GM12872 (cell line): ENCODE results near the gene CIC.

Source experiments
- TF ChIP-seq, protein P1 (sequence below): IDR thresholded peaks from 3 replicates; pipeline ENCODE4 v1.5.1; 2011; ENCODE audit warnings: low read depth, mild to moderate bottlenecking, low read length, moderate library complexity; ENCODE audit not compliant: insufficient read depth

The CIC gene

DNA sequence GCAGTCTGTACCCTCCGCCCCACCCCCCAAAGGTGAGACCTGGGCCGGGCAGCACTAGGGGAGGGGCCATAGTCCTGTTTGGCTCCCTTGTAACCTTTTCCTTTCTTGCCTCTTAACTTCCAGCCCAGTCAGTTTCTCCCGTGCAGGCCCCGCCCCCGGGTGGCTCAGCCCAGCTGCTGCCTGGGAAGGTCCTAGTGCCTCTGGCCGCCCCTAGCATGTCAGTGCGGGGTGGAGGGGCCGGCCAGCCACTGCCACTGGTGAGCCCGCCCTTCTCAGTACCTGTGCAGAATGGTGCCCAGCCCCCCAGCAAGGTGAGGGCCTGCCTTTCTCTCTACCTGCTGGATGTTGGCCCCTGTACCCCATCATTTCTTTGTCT is 22.4 kb downstream of the CIC start:
- TF ChIP-seq, protein P1, sequence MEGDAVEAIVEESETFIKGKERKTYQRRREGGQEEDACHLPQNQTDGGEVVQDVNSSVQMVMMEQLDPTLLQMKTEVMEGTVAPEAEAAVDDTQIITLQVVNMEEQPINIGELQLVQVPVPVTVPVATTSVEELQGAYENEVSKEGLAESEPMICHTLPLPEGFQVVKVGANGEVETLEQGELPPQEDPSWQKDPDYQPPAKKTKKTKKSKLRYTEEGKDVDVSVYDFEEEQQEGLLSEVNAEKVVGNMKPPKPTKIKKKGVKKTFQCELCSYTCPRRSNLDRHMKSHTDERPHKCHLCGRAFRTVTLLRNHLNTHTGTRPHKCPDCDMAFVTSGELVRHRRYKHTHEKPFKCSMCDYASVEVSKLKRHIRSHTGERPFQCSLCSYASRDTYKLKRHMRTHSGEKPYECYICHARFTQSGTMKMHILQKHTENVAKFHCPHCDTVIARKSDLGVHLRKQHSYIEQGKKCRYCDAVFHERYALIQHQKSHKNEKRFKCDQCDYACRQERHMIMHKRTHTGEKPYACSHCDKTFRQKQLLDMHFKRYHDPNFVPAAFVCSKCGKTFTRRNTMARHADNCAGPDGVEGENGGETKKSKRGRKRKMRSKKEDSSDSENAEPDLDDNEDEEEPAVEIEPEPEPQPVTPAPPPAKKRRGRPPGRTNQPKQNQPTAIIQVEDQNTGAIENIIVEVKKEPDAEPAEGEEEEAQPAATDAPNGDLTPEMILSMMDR = no peak

DNA sequence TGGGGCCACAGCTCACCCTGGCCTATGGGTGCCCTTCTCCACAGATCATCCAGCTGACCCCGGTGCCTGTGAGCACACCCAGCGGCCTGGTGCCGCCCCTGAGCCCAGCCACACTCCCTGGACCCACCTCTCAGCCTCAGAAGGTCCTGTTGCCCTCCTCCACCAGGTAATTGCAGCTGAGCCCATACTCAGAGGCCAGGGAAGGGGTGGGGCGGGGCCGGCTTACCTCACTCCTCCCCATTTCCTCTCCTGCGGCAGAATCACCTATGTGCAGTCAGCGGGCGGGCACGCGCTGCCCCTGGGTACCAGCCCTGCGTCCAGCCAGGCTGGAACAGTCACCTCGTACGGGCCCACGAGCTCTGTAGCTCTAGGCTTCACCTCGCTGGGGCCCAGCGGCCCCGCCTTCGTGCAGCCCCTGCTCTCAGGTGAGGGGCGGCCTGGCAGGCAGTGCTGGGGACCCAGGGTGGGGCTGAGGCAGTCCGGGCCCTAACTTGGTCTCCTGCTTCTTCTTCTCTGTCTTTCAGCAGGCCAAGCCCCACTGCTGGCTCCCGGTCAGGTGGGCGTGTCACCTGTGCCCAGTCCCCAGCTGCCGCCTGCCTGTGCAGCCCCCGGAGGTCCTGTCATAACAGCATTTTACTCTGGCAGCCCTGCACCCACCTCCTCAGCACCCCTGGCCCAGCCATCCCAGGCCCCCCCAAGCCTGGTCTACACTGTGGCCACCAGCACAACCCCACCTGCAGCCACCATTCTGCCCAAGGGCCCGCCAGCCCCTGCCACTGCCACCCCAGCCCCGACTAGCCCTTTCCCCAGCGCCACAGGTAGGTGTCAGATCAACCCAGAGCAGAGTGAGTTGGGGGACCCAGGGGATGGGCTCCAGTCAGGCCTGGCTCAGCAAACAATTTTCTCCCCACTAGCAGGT is 23.2 kb downstream of the CIC start:
- TF ChIP-seq, protein P1 = no peak

DNA sequence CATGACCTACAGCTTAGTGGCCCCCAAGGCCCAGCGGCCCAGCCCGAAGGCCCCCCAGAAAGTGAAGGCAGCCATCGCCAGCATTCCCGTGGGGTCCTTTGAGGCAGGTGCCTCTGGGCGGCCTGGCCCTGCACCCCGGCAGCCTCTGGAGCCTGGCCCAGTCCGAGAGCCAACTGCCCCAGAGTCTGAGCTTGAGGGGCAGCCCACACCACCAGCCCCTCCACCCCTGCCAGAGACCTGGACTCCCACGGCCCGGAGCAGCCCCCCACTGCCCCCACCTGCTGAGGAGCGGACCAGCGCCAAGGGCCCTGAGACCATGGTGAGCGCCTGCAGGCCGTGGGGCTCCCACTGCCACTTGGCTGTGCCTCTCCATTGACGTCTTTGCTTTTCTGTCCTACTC is 23.9 kb downstream of the CIC start:
- TF ChIP-seq, protein P1 = no peak

DNA sequence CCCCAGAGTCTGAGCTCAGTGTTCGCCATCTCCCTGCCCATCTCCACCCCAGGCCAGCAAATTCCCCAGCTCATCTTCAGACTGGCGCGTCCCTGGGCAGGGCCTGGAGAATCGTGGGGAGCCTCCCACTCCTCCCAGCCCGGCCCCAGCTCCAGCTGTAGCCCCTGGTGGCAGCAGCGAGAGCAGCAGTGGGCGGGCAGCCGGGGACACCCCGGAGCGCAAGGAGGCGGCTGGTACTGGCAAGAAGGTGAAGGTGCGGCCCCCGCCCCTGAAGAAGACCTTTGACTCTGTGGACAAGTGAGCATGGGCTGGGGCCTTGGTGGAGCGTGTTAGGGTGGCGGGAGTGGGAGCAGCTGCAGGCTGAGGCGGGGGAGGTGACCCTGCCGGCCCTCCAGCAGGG is 24.5 kb downstream of the CIC start:
- TF ChIP-seq, protein P1 = 0 out of 3 replicates have a peak, but pooled peaks have one; percentile 10

DNA sequence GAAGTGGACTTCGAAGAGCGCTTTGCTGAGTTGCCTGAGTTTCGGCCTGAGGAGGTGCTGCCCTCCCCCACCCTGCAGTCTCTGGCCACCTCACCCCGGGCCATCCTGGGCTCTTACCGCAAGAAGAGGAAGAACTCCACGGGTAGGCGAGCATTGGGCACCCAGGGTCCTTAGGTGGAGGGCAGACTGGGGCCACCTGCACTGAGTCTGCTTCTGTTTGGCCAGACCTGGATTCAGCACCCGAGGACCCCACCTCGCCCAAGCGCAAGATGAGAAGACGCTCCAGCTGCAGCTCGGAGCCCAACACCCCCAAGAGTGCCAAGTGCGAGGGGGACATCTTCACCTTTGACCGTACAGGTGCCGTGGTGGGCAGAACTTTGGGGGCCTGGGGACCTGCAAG is 24.9 kb downstream of the CIC start:
- TF ChIP-seq, protein P1 = no peak

DNA sequence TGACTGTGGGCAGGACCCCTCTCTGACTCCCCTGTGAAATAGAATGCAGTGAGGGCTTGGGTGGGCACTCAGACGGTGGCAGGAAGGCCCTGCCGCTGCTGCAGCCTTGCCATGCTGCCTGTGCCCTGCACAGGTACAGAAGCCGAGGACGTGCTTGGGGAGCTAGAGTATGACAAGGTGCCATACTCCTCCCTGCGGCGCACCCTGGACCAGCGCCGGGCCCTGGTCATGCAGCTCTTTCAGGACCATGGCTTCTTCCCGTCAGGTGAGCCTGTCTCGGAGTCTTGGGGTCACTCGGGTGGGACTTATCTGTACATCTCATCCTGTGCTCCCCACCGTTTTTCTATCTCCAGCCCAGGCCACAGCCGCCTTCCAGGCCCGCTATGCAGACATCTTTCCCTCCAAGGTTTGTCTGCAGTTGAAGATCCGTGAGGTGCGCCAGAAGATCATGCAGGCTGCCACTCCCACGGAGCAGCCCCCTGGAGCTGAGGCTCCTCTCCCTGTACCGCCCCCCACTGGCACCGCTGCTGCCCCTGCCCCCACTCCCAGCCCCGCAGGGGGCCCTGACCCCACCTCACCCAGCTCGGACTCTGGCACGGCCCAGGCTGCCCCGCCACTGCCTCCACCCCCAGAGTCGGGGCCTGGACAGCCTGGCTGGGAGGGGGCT is 25.6 kb downstream of the CIC start:
- TF ChIP-seq, protein P1 = no peak

DNA sequence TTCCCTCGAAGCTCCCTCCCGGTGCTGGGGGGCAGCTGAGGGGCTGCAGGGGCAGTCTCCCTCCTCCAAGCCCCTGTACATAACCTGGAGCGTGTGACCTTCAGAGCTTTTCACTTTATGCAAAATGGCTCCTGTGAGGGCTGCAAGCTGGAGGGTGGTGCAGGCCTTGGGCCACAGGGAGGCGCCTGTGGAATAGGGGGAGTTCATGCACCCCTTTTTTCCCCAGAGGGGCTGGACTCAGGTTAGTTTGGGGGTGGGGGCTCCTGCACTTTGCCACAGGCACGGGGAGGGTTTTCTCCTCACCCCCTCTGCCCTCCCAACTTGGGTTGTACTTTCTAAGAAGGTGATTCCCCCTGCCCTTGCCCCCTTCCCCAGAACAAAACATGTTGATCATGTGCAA is 26.3 kb downstream of the CIC start:
- TF ChIP-seq, protein P1 = peak; percentile 19; the same call in 1 of the 3 replicates
